ENCODE measurements around the gene OR1M1.
"Not testable (repeated sequence)": the region's sequence is repeated elsewhere in the genome, so short reads cannot be mapped to it uniquely, and the experiment has no call there.

The OR1M1 gene, protein sequence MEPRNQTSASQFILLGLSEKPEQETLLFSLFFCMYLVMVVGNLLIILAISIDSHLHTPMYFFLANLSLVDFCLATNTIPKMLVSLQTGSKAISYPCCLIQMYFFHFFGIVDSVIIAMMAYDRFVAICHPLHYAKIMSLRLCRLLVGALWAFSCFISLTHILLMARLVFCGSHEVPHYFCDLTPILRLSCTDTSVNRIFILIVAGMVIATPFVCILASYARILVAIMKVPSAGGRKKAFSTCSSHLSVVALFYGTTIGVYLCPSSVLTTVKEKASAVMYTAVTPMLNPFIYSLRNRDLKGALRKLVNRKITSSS

DNA sequence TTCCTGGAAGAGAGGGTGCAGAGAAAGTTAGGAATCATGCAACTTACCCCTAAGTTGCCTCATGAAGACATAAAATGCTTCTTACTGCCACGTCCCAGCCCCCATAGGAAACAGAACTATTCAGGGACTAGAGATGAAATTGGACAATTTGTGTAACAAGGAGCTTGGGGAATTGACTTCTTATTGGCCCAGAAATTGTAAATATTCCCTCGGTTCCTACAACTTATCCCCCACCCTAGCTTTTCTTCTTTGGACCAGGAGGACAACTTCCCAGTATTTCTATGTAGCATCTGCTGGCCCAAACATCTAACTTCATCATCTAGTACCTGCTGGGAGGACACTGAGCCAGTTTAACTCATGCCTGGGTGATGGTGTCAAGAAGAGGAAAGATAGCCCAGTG lies at the start of gene OR1M1:
TSS of gene OR1M1 (plus strand) at position 301 of the 400 bp plus-strand sequence. CDS start 6,184 bp downstream, outside the sequence.
- no peaks in the 10 kb centered on the region for H3K4me1 Mint-ChIP-seq (ENCODE audit: low read depth)
- H3K27ac Mint-ChIP-seq, result no peak within 1 kb of the TSS

DNA sequence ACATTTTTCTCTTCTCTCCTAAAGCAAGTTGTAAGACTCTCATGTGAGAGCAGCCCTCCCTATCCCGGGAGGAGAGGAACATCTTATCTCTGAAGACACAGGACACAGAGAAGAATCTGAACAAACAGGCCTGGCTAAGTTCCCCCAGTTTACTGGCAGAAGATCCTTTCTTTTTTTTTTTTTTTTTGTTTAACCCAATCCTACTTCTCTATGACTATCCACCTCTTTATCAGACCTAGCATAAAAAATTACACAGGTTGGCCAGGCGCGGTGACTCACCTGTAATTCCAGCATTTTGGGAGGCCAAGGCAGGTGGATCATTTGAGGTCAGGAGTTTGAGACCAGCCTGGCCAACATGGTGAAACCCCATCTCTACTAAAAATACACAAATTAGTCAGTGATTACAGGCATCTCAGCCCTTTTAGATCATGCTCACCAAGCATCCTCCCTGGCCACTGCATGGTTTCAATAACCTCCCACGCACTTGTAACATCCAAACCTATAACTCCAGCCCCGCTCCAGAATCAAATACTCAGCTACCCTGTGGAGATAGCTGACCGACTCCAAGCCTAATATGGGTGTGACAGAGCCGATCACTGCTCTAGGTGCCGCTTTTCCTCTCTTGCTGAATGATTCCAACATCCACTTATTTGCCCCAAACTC lies 49.3 kb upstream of the OR1M1 start:
- peaks cover 2% of the 10 kb centered on the region for H3K27me3 Mint-ChIP-seq
- H3K4me3 Mint-ChIP-seq, result no peak overlapping the region
- H3K36me3 Mint-ChIP-seq (ENCODE audit: low read depth), result no peaks in the 10 kb centered on the region
- no peak overlapping the region for H3K27ac Mint-ChIP-seq
- H3K9me3 Mint-ChIP-seq, result no peaks in the 10 kb centered on the region
- intact Hi-C loops (cut with micrococcal nuclease), result no loop called here
- no peaks in the 10 kb centered on the region for H3K4me1 Mint-ChIP-seq (ENCODE audit: low read depth)

More for the DNA sequence above, at the start of gene OR1M1:
- H3K9me3 Mint-ChIP-seq, result no peaks in the 10 kb centered on the region
- intact Hi-C loops (cut with micrococcal nuclease), result no loop called here
- no peaks in the 10 kb centered on the region for H3K36me3 Mint-ChIP-seq (ENCODE audit: low read depth)
- no peak within 1 kb of the TSS for H3K4me3 Mint-ChIP-seq
- peaks cover 10% of the 10 kb centered on the region for H3K27me3 Mint-ChIP-seq

DNA sequence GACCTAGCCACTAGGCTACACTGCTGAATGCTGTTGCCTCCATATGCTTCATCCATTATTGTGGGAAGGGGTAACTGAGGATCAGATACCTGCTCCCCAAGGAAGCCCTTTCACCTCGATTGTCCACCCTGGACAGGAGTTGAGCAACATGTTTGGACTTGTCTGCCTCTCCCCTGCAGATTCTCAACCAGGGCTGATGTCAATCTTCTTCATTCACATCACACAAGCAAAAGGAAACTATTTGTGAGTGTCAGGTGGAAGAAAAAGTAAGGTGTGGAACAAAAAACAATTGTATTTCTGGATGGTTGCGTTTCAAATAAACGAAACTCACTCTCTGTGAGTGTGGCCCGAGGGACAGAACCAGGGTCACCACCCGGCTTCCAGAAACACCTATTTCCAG lies 47.1 kb upstream of the OR1M1 start:
- Mint-ChIP-seq H3K36me3 (ENCODE audit: low read depth) (no peaks in the 10 kb centered on the region), H3K4me3 (no peak overlapping the region), H3K27ac (no peak overlapping the region), H3K4me1 (ENCODE audit: low read depth) (no peaks in the 10 kb centered on the region), H3K27me3 (peaks cover 2% of the 10 kb centered on the region), H3K9me3 (no peaks in the 10 kb centered on the region)
- intact Hi-C loops (cut with micrococcal nuclease), result no loop called here

DNA sequence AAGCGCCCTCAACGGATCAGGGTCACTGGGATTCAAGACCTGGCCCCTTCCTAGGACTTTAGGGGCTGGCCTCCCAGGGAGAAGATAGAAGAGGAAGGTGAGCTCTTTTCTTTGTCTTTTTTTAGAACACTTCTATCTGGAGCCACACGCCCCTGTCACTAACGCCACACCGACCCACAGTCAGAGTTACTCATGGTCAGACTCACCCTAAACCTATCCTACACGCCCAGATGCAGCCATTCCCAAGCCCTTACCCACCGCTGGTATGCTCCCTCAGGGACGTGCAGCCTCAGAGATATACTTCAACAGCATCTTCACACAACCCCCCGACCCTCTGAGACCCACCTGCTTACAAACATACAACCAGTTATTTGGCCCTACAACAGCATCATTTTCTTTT lies 46.7 kb upstream of the OR1M1 start:
- intact Hi-C loops (cut with micrococcal nuclease), result no loop called here
- no peaks in the 10 kb centered on the region for H3K36me3 Mint-ChIP-seq (ENCODE audit: low read depth)
- no peaks in the 10 kb centered on the region for H3K4me1 Mint-ChIP-seq (ENCODE audit: low read depth)
- no peak overlapping the region for H3K4me3 Mint-ChIP-seq
- no peaks in the 10 kb centered on the region for H3K27me3 Mint-ChIP-seq
- no peak overlapping the region for H3K27ac Mint-ChIP-seq
- H3K9me3 Mint-ChIP-seq, result no peaks in the 10 kb centered on the region

DNA sequence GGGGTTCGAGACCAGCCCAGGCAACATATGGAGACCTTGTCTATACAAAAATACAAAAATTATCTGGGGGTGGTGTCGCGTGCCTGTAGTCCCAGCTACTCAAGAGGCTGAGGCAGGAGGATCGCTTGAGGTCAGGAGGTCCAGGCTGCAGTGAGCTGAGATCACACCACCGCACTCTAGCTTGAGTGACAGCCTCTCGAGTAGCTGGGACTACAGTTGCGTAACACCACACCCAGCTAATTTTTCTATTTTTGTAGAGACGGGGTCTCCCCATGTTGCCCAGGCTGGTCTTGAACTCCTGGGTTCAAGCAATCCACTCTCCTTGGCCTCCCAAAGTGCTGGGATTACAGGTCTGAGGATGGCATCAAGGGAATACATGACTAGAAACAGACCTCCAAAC lies 45.8 kb upstream of the OR1M1 start:
- no peak overlapping the region for H3K4me3 Mint-ChIP-seq
- H3K9me3 Mint-ChIP-seq, result no peaks in the 10 kb centered on the region
- no peaks in the 10 kb centered on the region for H3K36me3 Mint-ChIP-seq (ENCODE audit: low read depth)
- H3K27me3 Mint-ChIP-seq, result no peaks in the 10 kb centered on the region
- no peak overlapping the region for H3K27ac Mint-ChIP-seq
- intact Hi-C loops (cut with micrococcal nuclease), result no loop called here
- no peaks in the 10 kb centered on the region for H3K4me1 Mint-ChIP-seq (ENCODE audit: low read depth)

DNA sequence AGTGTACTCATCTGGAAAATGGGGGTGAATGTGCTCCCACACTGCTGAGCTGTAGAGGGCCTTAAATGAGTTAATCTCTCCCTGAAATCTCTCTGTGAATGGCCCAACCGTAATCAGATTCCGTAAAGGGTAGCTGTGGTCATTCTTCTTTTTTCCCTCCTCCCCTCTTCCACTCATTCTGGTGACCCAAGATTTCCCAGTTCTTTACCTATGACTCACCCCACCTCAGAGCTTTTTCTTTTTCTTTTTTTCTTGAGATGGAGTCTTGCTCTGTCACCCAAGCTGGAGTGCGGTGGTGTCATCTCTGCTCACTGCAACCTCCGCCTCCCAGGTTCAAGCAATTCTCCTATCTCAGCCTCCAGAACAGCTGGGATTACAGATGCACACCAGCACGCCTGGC lies 43.3 kb upstream of the OR1M1 start:
- H3K9me3 Mint-ChIP-seq, result no peaks in the 10 kb centered on the region
- no peak overlapping the region for H3K27ac Mint-ChIP-seq
- intact Hi-C loops (cut with micrococcal nuclease), result no loop called here
- no peaks in the 10 kb centered on the region for H3K4me1 Mint-ChIP-seq (ENCODE audit: low read depth)
- no peaks in the 10 kb centered on the region for H3K27me3 Mint-ChIP-seq
- H3K36me3 Mint-ChIP-seq (ENCODE audit: low read depth), result no peaks in the 10 kb centered on the region
- H3K4me3 Mint-ChIP-seq, result no peak overlapping the region

DNA sequence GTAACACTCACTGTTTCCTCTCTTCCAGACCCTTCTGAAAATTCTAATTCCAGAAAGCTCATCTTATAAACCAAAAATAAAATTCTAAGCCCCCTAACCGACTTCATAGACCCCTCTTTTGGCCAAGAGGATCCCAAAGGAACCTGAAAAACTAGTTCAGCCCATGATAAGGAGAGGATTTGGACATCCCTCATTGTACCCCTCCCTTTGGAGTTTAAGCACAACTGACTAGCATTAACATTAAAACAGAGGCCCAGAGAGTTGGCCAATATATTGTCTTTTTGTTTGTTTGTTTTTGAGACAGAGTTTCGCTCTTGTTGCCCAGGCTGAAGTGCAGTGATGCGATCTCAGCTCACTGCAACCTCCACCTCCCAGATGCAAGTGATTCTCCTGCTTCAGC lies 42.4 kb upstream of the OR1M1 start:
- Mint-ChIP-seq H3K36me3 (ENCODE audit: low read depth) (no peaks in the 10 kb centered on the region), H3K27me3 (no peaks in the 10 kb centered on the region), H3K9me3 (no peaks in the 10 kb centered on the region), H3K4me1 (ENCODE audit: low read depth) (no peaks in the 10 kb centered on the region), H3K4me3 (no peak overlapping the region), H3K27ac (no peak overlapping the region)
- intact Hi-C loops (cut with micrococcal nuclease), result no loop called here

DNA sequence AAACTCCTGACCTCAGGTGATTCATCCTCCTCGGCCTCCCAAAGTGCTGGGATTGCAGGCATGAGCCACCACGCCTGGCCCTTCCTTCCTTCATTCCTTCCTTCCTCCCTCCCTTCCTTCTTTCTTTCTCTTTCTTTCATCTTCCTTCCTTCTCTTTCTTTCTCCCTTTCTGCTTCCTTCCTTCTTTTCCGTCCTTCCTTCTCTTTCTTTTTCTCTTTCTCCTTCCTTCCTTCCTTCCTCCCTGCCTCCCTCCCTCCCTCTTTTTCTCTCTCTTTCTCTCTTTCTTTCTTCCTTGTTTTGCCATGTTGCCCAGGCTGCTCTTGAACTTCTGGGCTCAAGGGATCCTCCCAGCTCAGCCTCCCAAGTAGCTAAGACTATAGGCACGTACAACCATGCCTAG lies 40.2 kb upstream of the OR1M1 start:
- Mint-ChIP-seq H3K27me3 (no peaks in the 10 kb centered on the region), H3K4me1 (ENCODE audit: low read depth) (no peaks in the 10 kb centered on the region), H3K36me3 (ENCODE audit: low read depth) (no peaks in the 10 kb centered on the region), H3K27ac (no peak overlapping the region), H3K4me3 (no peak overlapping the region), H3K9me3 (no peaks in the 10 kb centered on the region)
- intact Hi-C loops (cut with micrococcal nuclease), result no loop called here

DNA sequence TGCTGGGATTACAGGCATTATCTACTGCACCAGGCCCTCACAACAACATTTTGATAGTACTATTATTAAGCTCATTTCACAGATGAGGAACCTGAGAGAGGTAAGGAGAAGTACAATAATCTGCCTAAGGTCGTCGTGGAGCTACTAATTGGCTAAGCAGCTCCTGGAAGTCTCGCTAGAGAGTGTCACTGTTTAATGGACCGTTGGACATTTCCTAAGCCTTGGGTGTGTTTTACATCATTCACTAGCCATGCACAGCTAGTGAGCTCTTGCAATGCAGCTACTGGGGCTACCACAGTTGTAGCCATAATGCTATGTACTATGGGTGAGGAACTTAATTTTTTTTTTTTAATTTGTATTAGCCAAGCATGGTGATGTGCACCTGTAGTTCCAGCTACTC lies 34.0 kb upstream of the OR1M1 start:
- Mint-ChIP-seq H3K36me3 (ENCODE audit: low read depth) (no peaks in the 10 kb centered on the region), H3K9me3 (no peaks in the 10 kb centered on the region), H3K4me1 (ENCODE audit: low read depth) (no peaks in the 10 kb centered on the region), H3K27ac (no peak overlapping the region), H3K4me3 (no peak overlapping the region), H3K27me3 (no peaks in the 10 kb centered on the region)
- intact Hi-C loops (cut with micrococcal nuclease), result no loop called here

DNA sequence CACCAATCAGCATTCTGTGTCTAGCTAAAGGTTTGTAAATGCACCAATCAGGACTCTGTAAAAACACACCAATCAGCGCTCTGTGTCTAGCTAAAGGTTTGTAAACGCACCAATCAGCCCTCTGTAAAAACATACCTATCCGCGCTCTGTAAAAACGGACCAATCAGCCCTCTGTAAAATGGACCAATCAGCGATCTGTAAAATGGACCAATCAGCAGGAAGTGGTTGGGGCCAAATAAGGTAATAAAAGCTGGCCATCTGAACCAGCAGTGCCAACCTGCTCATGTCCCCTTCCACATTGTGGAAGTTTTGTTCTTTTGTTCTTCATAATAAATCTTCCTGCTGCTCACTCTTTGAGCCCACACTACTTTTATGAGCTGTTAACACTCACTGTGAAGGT lies 33.2 kb upstream of the OR1M1 start:
- H3K27me3 Mint-ChIP-seq; H3K9me3 Mint-ChIP-seq; H3K4me3 Mint-ChIP-seq; H3K27ac Mint-ChIP-seq; H3K4me1 Mint-ChIP-seq (ENCODE audit: low read depth); H3K36me3 Mint-ChIP-seq (ENCODE audit: low read depth); intact Hi-C loops (cut with micrococcal nuclease): not testable (repeated sequence)

DNA sequence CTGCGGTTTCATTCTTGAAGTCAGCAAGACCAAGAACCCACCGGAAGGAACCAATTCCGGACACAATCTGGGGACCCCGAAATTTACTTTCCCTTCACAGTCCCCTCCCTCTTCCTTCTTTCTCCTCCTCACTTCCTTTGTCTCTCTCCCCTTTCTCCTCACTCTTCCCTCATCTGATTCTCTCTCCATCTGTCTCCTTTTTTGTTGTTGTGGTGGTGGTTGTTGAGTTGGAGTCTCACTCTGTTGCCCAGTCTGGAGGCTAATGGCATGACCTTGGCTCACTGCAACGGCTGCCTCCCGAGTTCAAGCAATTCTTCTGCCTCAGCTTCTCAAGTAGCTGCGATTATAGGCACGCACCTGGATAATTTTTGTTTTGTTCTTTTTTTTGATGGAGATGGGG lies 32.7 kb upstream of the OR1M1 start:
- intact Hi-C loops (cut with micrococcal nuclease), result no loop called here
- H3K27ac Mint-ChIP-seq, result no peak overlapping the region
- no peaks in the 10 kb centered on the region for H3K36me3 Mint-ChIP-seq (ENCODE audit: low read depth)

DNA sequence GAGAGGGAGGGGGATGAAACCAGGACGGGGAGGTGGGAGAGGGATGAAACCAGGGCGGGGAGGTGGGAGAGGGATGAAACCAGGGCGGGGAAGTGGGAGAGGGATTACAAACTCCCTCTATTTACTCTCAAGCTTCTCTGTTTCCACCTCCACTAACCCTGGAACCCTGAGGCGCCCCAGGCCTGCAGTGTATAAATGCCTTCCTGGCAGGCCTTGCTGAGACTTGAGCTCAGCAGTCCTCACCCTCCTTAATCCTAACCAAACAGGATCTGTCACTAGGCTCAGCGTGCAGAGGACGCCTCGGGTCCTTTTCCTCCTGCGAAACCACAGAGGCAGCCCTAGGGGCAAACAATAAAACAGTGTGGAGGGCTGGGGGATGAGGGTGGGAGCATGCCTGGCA lies 32.1 kb upstream of the OR1M1 start:
- H3K27ac Mint-ChIP-seq, result no peak overlapping the region
- no peaks in the 10 kb centered on the region for H3K27me3 Mint-ChIP-seq
- H3K9me3 Mint-ChIP-seq, result no peaks in the 10 kb centered on the region
- intact Hi-C loops (cut with micrococcal nuclease), result no loop called here
- H3K36me3 Mint-ChIP-seq (ENCODE audit: low read depth), result no peaks in the 10 kb centered on the region
- no peaks in the 10 kb centered on the region for H3K4me1 Mint-ChIP-seq (ENCODE audit: low read depth)
- no peak overlapping the region for H3K4me3 Mint-ChIP-seq

More for the DNA sequence above, 32.7 kb upstream of the OR1M1 start:
- Mint-ChIP-seq H3K4me1 (ENCODE audit: low read depth) (no peaks in the 10 kb centered on the region), H3K27me3 (no peaks in the 10 kb centered on the region), H3K4me3 (no peak overlapping the region), H3K9me3 (no peaks in the 10 kb centered on the region)

DNA sequence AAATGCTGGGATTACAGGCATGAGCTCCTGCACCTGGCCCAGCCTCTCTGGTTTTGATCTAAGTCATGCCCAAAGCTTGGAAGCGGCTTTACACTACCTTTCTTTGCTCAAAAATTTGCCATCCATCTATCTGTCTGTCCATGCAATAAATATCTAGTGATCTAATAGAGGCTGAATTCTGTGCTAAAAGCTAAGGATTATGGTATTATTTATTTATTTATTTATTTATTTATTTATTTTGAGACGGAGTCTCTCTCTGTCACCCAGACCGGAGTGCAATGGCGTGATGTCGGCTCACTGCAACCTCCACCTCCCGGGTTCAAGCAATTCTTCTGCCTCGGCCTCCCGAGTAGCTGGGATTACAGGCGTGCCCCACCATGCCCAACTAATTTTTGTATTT lies 30.7 kb upstream of the OR1M1 start:
- H3K27me3 Mint-ChIP-seq; H3K27ac Mint-ChIP-seq; H3K4me3 Mint-ChIP-seq; H3K4me1 Mint-ChIP-seq (ENCODE audit: low read depth); intact Hi-C loops (cut with micrococcal nuclease); H3K9me3 Mint-ChIP-seq; H3K36me3 Mint-ChIP-seq (ENCODE audit: low read depth): not testable (repeated sequence)

DNA sequence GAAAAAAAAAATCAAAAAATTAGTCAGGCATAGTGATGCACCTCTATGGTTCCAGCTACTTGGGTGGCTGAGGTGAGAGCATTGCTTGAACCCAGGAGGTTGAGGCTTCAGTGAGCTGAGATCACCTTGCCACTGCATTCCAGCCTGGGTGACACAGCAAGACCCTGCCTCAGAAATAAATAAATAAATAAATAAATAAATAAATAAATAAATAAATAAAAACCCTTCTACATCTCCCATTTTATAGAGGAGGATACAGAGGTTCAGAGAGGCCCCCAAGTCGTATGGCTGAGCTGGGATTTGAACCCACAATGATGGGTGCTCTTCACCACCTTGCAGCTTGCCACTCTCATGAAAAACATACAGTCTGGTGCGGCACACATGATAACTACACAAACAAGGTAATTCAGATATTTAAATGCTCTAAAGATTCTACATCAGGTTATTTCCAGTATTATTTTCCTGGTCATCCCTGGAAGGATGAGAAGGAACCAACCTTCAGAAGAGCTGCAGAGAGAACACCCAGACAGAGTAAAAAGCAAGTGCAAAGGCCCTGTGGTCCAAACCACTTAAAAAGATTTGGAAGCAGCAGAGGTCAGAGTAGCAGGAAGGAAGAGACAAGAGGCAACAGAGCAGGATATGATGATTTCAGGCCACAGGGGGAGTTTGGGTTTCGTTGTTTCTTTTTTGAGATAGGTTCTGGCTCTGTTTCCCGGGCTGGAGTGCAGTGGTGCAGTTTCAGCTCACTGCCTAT lies 29.2 kb upstream of the OR1M1 start:
- intact Hi-C loops (cut with micrococcal nuclease), result no loop called here
- Mint-ChIP-seq H3K4me3 (no peak overlapping the region), H3K36me3 (ENCODE audit: low read depth) (no peaks in the 10 kb centered on the region), H3K4me1 (ENCODE audit: low read depth) (no peaks in the 10 kb centered on the region), H3K27ac (no peak overlapping the region), H3K9me3 (no peaks in the 10 kb centered on the region), H3K27me3 (no peaks in the 10 kb centered on the region)
